Embryonic facial prominence (tissue), 1 donor: ENCODE measurements around the gene ZMYND10.
A peak's percentile ranks its signal among the peaks of the same experiment; 100 is the strongest.

Source experiments
- DNase-seq: peaks from one replicate; pipeline ENCODE4 v3.0.0-alpha.2; 2016; ENCODE audit errors: extremely low spot score

Gene ZMYND10

GRCh38 chr3:50345586-50346234, at the start of gene ZMYND10:
ZMYND10 (minus strand) TSS chr3:50345732; CDS start chr3:50345579, 153 bp downstream.
- no peak for DNase-seq

DNA sequence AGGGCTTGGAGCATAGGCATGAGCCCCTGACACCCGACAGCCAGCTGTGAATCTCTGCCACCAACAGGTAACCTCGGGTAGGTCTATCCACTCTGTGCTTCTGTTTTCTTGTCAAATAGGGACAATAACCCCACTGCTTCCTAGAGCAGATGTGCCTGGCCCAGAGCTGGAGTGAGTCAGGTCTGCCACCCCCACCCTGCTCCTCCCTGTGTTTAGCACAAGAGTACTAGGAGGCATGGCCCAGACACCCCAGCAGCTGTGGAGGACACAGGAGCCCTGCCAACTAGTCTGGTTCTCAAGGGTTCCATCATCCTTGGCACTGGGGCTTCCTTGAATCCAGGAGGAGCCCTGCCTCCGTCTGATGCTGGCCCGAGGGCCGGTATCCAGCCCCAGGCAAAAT, 47.5 kb upstream of the ZMYND10 start:
- DNase-seq, result no peak

GRCh38 chr3:50392101-50392715, 46.7 kb upstream of the ZMYND10 start:
- DNase-seq, result no peak

GRCh38 chr3:50390508-50391224, 45.1 kb upstream of the ZMYND10 start:
- DNase-seq, result no peak

GRCh38 chr3:50389414-50389767, 43.9 kb upstream of the ZMYND10 start:
- no peak for DNase-seq

DNA sequence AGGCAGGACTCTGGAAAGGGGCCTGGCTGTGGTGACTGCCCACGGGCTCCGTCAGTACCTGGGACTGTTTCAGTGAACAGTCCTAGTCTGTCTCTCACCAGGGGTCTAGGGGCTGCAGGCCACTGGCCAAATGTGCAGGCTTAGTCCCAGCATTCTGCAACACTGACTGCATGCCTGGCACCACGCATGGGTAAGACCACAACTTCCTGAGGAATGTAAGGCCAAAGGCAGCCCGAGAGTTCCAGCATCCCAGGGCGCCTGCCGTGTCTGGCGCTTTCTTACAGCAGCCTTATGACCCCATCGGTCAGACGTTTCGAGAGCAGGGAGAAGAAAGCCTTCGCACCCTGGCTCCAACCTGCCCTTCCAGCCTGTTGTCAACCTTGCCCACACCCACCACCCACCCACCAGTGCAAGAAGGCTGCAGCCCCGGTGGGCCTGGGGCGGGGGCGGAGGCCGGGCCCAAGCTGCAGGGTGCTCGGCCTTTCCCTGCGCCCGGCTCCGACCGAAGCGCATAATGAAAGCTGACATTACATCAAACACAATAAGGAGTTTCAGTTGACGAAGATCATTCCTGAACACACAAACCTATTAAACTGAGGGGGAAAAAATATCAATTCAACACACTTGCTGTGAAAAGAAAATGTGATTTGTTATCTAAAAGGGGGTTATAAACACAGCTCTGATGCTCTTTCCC, 43.3 kb upstream of the ZMYND10 start:
- no peak for DNase-seq

- no peak for DNase-seq
Observed at GRCh38 chr3:50388016-50388719, 42.6 kb upstream of the ZMYND10 start.

DNA sequence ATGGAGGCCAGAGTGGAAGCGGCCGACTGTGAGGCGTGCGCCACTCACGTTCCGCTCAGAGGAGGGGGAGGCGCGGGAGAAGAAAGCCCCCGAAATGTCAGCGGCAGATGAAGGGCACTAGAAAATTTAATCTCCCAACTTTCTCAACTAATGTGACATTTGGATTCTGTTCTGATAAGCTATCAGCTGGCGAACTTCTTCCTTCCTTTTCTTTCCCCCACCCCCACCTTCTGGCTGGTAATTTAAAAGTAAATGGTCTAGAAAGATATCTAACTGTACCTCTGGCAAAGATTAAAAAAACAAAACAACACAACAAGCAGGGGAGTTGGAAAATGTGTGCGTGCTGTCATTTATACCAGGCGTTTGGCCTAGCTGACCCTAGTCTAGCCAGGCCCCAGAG, 40.2 kb upstream of the ZMYND10 start:
- no peak for DNase-seq

DNA sequence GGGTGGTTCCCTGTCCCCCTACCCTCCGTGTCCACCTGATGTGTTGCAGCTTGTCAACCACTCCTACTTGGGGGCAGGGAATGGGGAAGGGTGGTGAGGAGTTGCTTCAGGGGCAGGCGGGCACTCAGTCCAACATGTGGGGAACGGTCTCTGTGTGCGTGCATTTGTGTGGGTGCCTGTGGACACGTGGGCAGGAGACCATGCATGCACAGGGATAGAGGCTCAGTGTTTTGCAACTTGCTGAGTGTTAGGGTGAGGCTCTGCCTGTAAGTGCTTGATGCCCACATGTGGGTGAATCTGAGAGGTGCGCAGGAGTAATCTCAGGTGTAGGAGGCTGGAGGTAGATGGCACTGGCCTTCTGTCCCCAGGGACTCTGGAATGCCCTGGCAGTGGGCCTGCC, 38.2 kb upstream of the ZMYND10 start:
- no peak for DNase-seq

DNA sequence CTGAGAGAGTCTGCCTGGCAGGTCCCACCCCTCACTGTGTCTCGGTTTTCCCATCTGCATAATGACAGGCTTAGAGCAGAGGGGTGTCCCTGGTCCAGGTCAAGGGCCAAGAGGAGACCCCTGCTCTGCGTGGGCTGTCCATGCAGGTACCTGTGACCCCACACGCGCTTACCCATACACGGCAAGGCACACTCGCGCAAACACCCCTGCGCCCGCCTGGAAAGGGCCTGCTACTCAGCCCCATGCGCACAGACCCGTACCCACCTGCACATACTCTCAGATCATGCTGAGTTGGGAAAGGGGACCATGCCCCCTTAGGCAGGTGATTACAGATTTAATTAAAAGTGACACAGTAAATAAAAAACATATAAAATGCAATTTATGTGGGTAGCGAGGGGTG, 37.2 kb upstream of the ZMYND10 start:
- no peak for DNase-seq

GRCh38 chr3:50381383-50381782, 35.9 kb upstream of the ZMYND10 start:
- DNase-seq, result no peak

GRCh38 chr3:50380405-50381085, 35.0 kb upstream of the ZMYND10 start:
- DNase-seq, result no peak

- DNase-seq, result no peak
Observed at GRCh38 chr3:50378757-50379156, 33.2 kb upstream of the ZMYND10 start.

GRCh38 chr3:50378024-50378423, 32.5 kb upstream of the ZMYND10 start:
- DNase-seq, result no peak

DNA sequence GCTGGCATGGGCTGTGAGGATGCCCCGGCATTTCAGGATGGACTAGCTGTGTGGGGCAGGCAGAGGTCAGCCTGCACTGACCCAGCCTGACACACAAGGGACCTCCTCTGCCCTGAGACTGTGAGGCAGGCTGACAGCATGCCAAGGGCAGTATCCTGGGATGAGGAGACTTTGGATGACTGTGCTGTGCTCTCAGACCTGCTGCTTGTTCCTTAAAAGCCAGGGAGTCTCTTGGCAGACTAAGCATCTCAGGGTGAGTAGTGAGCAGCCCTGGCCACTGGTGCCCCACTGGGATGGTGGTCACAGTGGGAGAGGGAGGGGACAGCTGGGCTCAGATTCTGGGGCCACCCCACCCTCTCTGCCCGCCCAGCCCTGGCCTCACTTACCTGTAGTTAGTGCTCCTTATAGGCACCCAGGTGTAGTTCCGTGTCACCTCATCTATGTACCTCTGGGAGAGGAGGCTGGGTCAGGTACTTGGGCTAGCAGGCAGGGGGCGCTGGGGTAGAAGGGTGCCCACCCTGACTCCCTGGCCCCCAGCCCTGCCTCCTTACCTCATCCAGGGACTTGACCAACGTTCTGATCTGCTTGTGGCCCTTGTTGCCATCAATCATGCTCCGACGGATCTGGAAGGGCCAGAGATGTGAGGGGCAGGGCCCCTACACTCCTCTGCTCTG, 29.9 kb upstream of the ZMYND10 start:
- no peak for DNase-seq

GRCh38 chr3:50374363-50375257, 29.1 kb upstream of the ZMYND10 start:
- no peak for DNase-seq

DNA sequence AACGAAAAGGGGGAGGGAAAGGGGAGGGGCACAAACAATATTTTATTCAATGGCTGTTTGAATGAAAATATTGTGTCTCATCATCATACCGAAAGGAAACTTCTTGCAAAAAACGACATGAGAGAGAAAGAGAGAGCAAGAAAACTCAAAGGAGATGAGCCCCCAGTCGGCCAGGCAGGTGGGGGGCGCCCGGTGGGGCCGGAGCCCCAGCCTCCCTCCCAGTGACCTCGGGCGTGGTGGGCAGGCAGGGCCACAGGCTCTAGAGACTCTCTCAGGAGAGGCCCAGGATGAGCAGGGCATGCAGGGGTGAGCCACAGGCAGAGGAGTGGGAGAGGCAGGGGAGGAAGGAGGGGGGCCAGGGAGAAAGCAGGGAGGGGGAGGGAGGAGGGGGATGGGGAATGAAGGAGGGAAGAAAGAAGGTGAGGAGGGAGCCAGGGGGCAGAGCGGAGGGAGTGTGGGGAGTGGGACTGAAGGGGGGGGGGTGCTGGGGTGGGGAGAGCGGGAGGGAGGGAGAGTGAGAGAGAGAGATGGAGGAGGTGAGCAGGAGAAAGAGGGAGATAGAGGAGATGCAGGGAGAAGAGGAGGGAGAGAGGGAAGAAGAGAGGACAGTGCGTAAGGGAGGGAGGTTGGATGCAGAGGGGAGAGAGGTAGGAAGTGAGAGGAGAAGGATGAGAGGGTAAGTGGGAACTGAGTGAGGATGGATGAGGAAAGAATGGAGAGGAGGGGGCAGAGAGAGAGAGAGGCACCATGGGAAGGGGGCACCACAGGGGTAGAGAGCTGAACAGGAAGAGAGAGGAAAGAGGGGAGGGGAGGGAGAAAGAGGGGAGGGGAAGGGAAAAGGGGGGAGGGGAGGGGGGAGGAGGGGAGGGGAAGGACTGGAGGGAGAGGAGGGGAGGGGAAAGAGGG, 27.9 kb upstream of the ZMYND10 start:
- peak; percentile 64 for DNase-seq

- no peak for DNase-seq
Observed at GRCh38 chr3:50372349-50372748, 26.8 kb upstream of the ZMYND10 start.
